Activated CD8-positive, alpha-beta memory T cell treated with anti-CD3 and anti-CD28 coated beads for 4 hours (primary cell): ENCODE data around the gene ITGAV.

ENCODE experiments used
- DNase-seq, 2 donors: peaks; one replicate each; pipeline ENCODE4 v3.0.0-alpha.2; 2020; ENCODE audit warnings: low read depth in 2 of 2

ITGAV gene

GRCh38 chr2:186717320-186718007 lies 127.6 kb downstream of the ITGAV start:
- no peak for DNase-seq

DNA sequence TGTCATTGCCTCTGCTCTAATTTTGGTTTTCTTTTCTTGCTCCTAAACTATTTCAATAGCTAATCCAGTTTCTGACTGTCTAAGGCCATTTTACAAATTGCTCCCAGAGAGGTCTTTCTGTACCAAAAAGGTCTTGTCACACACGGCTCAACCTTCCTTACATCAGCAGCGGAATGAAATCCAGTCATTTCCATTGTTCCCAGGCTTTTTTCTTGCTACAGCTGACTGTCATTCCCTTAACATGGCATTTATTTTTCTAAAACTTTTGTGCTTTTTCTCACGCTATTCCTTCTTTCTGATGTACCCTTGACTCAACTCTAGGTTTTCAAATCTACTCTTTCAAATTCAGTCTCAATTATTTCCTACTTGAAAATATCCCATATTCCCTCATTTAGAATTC lies 128.3 kb downstream of the ITGAV start:
- no peak for DNase-seq

GRCh38 chr2:186718903-186719302 lies 129.0 kb downstream of the ITGAV start:
- DNase-seq = no peak

DNA sequence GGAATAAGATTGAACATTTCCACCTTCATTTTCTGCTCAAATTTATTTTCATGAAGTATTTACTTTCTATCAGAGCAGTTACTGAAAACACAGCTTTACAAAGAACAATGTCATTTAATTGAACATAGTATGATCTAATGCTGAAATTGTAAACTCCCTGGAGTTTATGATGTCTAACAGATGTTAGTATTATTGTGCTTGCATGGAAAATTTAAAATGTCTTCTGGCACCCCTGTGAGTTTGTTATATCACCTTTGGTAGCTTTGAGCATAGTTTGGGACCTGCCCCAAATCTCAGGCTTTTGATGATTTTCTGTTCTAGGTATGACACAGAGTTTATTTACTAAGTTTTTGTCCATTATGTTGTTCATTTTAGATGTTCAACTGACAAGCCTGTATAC lies 132.1 kb downstream of the ITGAV start:
- no peak for DNase-seq

DNA sequence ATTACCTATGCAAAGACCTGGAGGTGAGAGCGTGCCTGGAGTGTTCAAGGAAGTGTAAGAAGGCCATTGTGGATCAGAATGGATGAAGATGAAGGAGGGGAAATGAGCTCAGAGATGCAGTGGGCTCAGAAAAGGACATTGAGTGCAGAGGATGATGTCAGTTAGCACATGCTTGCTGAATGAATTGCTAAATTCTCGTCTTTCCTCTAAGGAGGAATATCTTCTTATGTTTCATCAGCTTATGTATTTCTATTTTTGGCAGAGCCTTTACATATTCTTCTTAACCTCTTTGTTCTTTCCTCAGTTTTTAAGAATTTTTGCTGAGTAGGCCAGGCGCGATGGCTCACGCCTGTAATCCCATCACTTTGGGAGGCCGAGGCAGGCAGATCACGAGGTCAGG lies 134.9 kb downstream of the ITGAV start:
- no peak for DNase-seq

DNA sequence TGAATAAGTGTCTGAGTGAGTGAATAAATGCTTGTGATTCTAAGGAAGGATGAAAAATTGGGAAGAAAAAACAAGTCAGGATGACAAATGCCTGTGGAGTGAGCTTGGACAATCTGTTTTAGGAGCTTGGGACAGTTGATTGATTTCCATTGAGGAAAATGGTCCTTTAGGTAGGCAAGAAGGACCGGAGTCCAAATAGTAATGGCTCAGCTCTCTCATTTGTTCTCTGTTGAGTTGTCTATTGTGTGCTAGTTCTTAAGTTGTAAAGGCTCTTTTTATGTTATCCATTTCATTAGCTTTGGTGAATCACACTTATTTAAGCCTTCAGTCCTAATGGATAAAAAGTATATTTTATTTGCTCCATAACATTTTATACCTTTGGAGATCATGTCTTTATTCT lies 135.9 kb downstream of the ITGAV start:
- no peak for DNase-seq

DNA sequence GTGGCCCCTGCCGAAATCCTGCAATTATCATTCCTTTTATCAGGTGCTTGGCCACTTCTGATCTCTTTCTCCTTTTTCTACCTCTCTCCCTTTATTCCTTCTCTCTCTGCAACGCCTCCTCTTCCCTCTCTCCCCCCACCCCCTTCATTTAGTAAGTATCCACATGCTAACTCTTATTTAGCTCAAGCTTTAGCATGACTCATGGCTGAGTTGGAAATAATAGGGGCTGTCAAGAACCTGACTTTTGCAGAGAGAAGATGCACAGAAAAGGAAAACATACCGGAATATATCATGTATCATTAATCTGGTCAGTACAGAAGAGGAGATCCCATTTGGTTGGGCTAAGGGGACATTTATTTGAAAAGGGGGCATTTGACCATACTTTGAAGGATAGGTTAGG lies 137.1 kb downstream of the ITGAV start:
- no peak for DNase-seq

- DNase-seq = no peak
Observed at GRCh38 chr2:186728631-186729030, 138.8 kb downstream of the ITGAV start.
